Fibroblast of pulmonary artery (primary cell): ENCODE data around the gene SLC16A9.
"Not testable (repeated sequence)": the region's sequence is repeated elsewhere in the genome, so short reads cannot be mapped to it uniquely, and the experiment has no call there.

Experiments
- DNase-seq: peaks from one replicate; pipeline ENCODE4 v3.0.0-alpha.2; 2010; ENCODE audit warnings: low read depth
- H3K4me3 ChIP-seq: replicated peaks from 2 replicates; pipeline ENCODE4 v1.5.1; 2011; ENCODE audit warnings: low read depth, mild to moderate bottlenecking, control low read depth, low read length, moderate library complexity
- TF ChIP-seq, protein P1 (sequence below): IDR thresholded peaks from 2 replicates; pipeline ENCODE4 v1.5.1; 2011; ENCODE audit warnings: mild to moderate bottlenecking, control low read depth, low read length, inconsistent platforms; ENCODE audit errors: missing control alignments

The SLC16A9 gene

DNA sequence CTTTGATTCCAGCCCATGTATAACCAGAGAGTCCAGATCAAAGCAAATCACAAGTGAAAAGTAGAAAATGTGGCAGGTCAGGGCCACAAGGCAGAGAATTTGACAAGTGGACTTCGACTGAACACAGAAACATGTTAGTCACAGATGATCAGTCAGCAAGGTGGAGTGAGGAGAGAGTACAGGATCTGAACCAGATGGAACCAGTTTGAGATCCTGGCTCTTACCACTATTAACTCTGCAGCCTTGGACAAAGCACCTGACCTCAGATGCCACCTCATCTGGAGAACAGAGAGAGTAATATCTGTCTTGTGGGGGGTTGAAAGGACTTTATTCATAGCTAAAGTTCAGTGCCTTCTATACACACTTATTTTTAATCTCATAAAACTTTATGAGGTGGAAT, 39.2 kb upstream of the SLC16A9 start:
- TF ChIP-seq, protein P1, sequence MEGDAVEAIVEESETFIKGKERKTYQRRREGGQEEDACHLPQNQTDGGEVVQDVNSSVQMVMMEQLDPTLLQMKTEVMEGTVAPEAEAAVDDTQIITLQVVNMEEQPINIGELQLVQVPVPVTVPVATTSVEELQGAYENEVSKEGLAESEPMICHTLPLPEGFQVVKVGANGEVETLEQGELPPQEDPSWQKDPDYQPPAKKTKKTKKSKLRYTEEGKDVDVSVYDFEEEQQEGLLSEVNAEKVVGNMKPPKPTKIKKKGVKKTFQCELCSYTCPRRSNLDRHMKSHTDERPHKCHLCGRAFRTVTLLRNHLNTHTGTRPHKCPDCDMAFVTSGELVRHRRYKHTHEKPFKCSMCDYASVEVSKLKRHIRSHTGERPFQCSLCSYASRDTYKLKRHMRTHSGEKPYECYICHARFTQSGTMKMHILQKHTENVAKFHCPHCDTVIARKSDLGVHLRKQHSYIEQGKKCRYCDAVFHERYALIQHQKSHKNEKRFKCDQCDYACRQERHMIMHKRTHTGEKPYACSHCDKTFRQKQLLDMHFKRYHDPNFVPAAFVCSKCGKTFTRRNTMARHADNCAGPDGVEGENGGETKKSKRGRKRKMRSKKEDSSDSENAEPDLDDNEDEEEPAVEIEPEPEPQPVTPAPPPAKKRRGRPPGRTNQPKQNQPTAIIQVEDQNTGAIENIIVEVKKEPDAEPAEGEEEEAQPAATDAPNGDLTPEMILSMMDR: no peak
- no peak overlapping the region for H3K4me3 ChIP-seq
- DNase-seq: no peak

DNA sequence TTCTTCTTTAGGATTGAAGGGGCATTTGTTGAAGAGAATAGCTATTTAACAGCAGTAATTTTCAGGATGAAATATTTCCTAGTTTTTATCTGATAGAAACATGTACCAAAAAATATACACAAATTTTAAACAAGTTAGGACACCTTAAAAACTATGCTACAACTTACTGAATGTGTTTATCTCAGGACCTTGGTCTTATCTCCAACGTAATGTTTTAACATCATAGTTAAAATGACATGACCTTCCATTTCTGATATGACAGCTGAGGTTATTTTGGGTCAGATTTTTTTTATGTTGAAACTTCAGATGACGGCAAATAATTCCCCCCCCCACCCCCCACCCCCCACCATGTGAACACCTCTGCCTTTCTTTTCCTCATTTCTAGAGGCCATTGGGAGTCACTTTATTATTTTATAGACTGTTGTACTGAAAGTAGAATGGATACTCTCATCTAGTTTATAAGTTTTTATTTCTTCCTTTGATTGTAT, 35.6 kb upstream of the SLC16A9 start:
- TF ChIP-seq, protein P1: no peak
- no peak overlapping the region for H3K4me3 ChIP-seq
- no peak for DNase-seq

DNA sequence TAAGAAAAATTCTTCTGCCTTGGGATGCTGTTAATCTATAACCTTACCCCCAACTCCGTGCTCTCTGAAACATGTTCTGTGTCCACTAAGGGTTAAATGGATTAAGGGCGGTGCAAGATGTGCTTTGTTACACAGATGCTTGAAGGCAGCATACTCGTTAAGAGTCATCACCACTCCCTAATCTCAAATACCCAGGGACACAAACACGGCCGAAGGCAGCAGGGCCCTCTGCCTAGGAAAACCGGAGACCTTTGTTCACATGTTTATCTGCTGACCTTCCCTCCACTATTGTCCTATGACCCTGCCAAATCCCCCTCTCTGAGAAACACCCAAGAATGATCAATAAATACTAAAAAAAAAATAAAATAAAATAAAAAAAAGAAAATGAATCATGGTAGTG, 35.1 kb upstream of the SLC16A9 start:
- not testable (repeated sequence) for H3K4me3 ChIP-seq, DNase-seq

DNA sequence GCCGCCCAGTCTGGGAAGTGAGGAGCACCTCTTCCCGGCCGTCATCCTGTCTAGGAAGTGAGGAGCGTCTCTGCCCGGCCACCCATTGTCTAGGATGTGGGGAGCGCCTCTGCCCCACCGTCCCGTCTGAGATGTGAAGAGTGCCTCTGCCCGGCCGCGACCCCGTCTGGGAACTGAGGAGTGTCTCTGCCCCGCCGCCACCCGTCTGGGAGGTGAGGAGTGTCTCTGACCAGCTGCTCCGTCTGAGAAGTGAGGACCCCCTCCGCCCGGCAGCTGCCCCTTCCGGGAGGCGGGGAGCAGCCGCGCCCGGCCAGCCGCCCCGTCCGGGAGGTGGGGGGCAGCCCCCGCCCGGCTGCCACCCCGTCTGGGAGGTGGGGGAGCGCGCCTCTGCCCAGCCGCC, 34.5 kb upstream of the SLC16A9 start:
- H3K4me3 ChIP-seq, DNase-seq: not testable (repeated sequence)

DNA sequence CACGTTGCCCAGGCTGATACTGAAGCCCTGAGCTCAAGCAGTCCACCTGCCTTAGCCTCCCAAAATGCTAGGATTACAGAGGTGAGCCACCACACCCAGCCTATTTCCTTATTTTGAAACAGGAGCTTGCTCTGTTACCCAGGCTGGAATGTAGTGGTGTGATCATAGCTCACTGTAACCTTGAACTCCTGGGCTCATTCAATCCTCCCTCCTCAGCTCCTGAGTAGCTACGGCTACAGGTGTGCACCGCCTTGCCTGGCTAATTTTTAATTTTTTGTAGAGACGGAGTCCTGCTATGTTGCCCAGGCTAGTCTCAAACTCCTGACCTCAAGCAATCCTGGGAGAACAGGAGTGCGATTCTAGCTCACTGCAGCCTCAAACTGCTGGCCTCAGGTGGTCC, 31.9 kb upstream of the SLC16A9 start:
- H3K4me3 ChIP-seq: no peak overlapping the region
- TF ChIP-seq, protein P1: no peak
- DNase-seq: no peak

DNA sequence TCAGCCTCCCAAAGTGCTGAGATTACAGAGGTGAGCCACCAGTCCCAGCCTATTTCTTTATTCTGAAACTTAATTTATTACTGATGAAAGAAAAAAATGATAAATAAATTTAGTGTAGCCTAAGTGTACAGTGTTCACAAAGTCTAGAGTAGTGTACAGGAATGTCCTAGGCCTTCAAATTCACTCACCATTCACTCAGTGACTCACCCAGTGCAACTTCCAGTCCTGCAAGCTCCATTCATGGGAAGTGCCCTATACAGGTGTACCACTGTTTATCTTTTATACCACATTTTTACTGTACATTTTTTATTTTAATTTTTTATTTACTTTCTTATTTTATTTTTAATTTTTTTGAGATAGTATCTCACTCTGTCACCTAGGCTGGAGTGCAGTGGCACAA, 31.4 kb upstream of the SLC16A9 start:
- DNase-seq: no peak
- TF ChIP-seq, protein P1: no peak
- H3K4me3 ChIP-seq: no peak overlapping the region

DNA sequence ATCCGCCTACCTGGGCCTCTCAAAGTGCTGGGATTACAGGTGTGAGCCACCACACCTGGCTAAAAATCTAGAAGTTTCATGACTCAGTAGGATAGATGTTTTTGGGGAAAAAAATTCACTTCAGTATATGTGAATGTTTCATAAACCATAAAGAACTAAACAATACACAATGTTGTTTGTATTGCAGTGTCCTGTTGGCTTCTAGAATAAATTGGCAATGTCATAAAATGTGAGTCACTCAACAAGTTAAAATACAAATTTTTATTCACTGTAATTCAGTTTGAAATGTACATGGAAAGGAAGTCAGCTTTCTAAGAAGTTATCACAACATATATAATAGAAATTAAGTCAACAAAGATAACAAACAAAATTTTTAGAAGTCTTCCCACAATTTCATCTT, 27.1 kb upstream of the SLC16A9 start:
- TF ChIP-seq, protein P1: no peak
- no peak overlapping the region for H3K4me3 ChIP-seq
- DNase-seq: no peak

DNA sequence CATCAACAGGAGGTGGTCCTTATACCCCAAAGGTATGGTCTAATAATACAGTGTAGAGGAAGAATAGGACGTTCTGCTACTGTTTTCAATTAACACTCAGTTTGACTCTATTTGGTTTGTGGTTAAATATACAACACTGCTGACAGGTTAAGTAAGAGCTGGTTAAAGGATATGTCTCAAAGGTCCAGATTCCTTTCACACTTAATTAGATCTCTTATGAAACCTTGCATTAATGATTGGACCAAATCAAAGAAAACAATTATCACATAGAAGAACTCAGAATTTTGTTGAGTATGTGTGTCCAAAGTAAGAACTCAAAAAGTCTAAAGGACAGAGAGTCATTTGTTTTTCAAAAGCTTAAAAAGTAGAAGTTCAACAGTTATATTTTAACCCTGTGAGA, 25.6 kb upstream of the SLC16A9 start:
- TF ChIP-seq, protein P1: no peak
- H3K4me3 ChIP-seq: no peak overlapping the region
- DNase-seq: no peak
